ENCODE data around the gene COL23A1.

COL23A1 gene

GRCh38 chr5:178581621-178582020 is 8.6 kb downstream of the COL23A1 start:
- no peak overlapping the region for H3K4me3 ChIP-seq (ENCODE audit: low read depth, low read length)
- no peak for TF ChIP-seq HOXC10 (CRISPR knock-in tag; IDR thresholded peaks at IDR 0.05)
- no peak for TF ChIP-seq ZNF560 (tag by site-specific recombination; IDR thresholded peaks at IDR 0.05; ENCODE audit: borderline replicate concordance)
- no peak for TF ChIP-seq ZNF626 (tag by site-specific recombination; IDR thresholded peaks at IDR 0.05)
- no peak for TF ChIP-seq ZNF24 (tag by site-specific recombination; IDR thresholded peaks at IDR 0.05)
- TF ChIP-seq, protein P1, sequence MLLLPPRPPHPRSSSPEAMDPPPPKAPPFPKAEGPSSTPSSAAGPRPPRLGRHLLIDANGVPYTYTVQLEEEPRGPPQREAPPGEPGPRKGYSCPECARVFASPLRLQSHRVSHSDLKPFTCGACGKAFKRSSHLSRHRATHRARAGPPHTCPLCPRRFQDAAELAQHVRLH (tag by site-specific recombination; IDR thresholded peaks at IDR 0.05): no peak
- no peak for TF ChIP-seq ZNF529 (tag by site-specific recombination; IDR thresholded peaks at IDR 0.05; ENCODE audit: insufficient replicate concordance)
- TF ChIP-seq ZNF366 (tag by site-specific recombination; conservative IDR thresholded peaks at IDR 0.05): no peak
- TF ChIP-seq ZNF664 (tag by site-specific recombination; IDR thresholded peaks at IDR 0.05): no peak
- TF ChIP-seq ZNF501 (tag by site-specific recombination; IDR thresholded peaks at IDR 0.05): no peak
- TF ChIP-seq ZBTB10 (tag by site-specific recombination; IDR thresholded peaks at IDR 0.05): no peak
- no peak for TF ChIP-seq ZFP41 (tag by site-specific recombination; IDR thresholded peaks at IDR 0.05; ENCODE audit: borderline replicate concordance)
- TF ChIP-seq YY1 (tag by site-specific recombination; IDR thresholded peaks at IDR 0.05): no peak
- H3K4me1 ChIP-seq (ENCODE audit: control insufficient read depth, insufficient read depth, low read length): no peaks in the 10 kb centered on the region
- H3K27ac ChIP-seq (ENCODE audit: extremely low read depth, low read depth, low read length): no peak overlapping the region
- H3K36me3 ChIP-seq (ENCODE audit: control insufficient read depth in 2 of 2, insufficient read depth in 1 of 2, low read length in 2 of 2): no peaks in the 10 kb centered on the region
- no peaks in the 10 kb centered on the region for H3K9me3 ChIP-seq (ENCODE audit: control insufficient read depth, insufficient read depth, low read depth, low read length)
- ChIA-PET POLR2A (no interaction called here), CTCF (no interaction called here)

DNA sequence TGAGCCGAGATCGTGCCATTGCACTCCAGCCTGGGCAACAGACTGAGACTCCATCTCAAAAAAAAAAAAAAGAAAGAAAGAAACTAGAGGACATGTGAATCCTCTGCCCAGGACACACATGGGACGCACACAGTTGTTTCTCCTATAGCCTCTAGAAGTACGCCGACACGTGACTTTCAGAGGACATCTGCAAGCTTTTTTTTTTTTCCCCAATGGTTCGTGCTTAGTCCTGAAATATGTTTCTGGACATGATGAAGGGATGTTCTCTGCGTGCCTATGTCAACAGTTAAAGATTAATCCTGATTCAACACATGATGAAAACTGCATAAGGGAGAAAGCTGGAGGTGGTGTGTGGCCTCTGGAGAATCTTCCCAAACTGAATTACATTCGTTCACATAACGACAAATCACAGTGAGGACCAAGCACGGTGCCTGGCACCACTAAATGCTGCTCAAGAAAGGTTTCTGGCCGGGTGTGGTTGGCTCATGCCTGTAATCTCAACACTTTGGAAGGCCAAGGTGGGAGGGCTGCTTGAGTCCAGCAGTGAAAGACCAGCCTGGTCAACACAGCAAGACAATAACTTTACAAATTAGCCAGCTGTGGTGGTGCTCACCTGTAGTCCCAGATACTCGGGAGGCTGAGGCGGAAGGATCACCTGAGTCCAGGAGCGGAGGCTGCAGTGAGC is 9.8 kb downstream of the COL23A1 start:
- Histone ChIP-seq H3K27ac (ENCODE audit: extremely low read depth, low read depth, low read length) (no peak overlapping the region), H3K4me3 (ENCODE audit: low read depth, low read length) (no peak overlapping the region), H3K36me3 (ENCODE audit: control insufficient read depth in 2 of 2, insufficient read depth in 1 of 2, low read length in 2 of 2) (no peaks in the 10 kb centered on the region), H3K4me1 (ENCODE audit: control insufficient read depth, insufficient read depth, low read length) (no peaks in the 10 kb centered on the region), H3K9me3 (ENCODE audit: control insufficient read depth, insufficient read depth, low read depth, low read length) (no peaks in the 10 kb centered on the region)
- no peak for TF ChIP-seq ZNF660 (tag by site-specific recombination; IDR thresholded peaks at IDR 0.05)
- TF ChIP-seq, protein P2, sequence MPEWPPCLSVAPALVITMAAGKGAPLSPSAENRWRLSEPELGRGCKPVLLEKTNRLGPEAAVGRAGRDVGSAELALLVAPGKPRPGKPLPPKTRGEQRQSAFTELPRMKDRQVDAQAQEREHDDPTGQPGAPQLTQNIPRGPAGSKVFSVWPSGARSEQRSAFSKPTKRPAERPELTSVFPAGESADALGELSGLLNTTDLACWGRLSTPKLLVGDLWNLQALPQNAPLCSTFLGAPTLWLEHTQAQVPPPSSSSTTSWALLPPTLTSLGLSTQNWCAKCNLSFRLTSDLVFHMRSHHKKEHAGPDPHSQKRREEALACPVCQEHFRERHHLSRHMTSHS (tag by site-specific recombination; IDR thresholded peaks at IDR 0.05): no peak
- no peak for TF ChIP-seq ZNF747 (tag by site-specific recombination; IDR thresholded peaks at IDR 0.05)
- no peak for TF ChIP-seq ZFP69B (tag by site-specific recombination; IDR thresholded peaks at IDR 0.05)
- no peak for TF ChIP-seq ZIC2 (tag by site-specific recombination; IDR thresholded peaks at IDR 0.05)
- TF ChIP-seq ZNF350 (tag by site-specific recombination; IDR thresholded peaks at IDR 0.05): no peak
- ChIA-PET CTCF (no interaction called here), POLR2A (no interaction called here)

DNA sequence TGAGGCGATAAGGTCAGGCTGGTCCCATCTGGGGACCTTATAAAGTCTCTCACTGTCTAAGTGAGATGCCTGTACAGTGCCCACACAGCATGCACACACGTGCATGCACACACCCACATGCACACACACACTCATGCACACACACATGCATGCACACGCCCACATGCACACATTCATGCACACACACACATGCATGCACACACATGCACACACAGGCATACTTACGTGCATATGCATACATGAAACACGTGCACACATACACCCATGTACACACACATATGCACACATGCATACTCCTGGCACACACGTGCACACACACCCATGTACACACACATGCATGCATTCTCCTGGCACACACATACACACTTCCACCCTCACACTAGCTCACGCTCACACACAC is 12.2 kb downstream of the COL23A1 start:
- Histone ChIP-seq H3K9me3 (ENCODE audit: control insufficient read depth, insufficient read depth, low read depth, low read length) (no peaks in the 10 kb centered on the region), H3K27ac (ENCODE audit: extremely low read depth, low read depth, low read length) (no peak overlapping the region), H3K36me3 (ENCODE audit: control insufficient read depth in 2 of 2, insufficient read depth in 1 of 2, low read length in 2 of 2) (no peaks in the 10 kb centered on the region), H3K4me3 (ENCODE audit: low read depth, low read length) (no peak overlapping the region), H3K4me1 (ENCODE audit: control insufficient read depth, insufficient read depth, low read length) (no peaks in the 10 kb centered on the region)
- POLR2A ChIA-PET: no interaction called here
- TF ChIP-seq, protein P3, sequence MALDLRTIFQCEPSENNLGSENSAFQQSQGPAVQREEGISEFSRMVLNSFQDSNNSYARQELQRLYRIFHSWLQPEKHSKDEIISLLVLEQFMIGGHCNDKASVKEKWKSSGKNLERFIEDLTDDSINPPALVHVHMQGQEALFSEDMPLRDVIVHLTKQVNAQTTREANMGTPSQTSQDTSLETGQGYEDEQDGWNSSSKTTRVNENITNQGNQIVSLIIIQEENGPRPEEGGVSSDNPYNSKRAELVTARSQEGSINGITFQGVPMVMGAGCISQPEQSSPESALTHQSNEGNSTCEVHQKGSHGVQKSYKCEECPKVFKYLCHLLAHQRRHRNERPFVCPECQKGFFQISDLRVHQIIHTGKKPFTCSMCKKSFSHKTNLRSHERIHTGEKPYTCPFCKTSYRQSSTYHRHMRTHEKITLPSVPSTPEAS (tag by site-specific recombination; IDR thresholded peaks at IDR 0.05): peak; percentile 92
- TF ChIP-seq ZNF24 (tag by site-specific recombination; IDR thresholded peaks at IDR 0.05): no peak
- CTCF ChIA-PET: no interaction called here

Data from HEK293 (cell line).